GM13976 (cell line): ENCODE data around the gene UPK3A.
"Not testable (repeated sequence)": the region's sequence is repeated elsewhere in the genome, so short reads cannot be mapped to it uniquely, and the experiment has no call there.

Experiments
- DNase-seq: peaks from one replicate; pipeline ENCODE4 v3.0.0; 2012; ENCODE audit warnings: low spot score
- in situ Hi-C: fragments of 300-500 bp; cut with MboI; formaldehyde crosslinking; loops from one replicate; pipeline ENCODE4 v1.12.0; 2022; ENCODE audit warnings: low sequenced_read_pairs, mixed read lengths, inconsistent platforms; ENCODE audit not compliant: unreplicated experiment
- TF ChIP-seq, protein P1 (sequence below): IDR thresholded peaks from 2 replicates; pipeline ENCODE4 v1.5.1; 2012; ENCODE audit warnings: borderline replicate concordance, mild to moderate bottlenecking; ENCODE audit not compliant: insufficient read depth; ENCODE audit errors: extremely low read depth, missing control alignments, control extremely low read depth

Gene UPK3A

DNA sequence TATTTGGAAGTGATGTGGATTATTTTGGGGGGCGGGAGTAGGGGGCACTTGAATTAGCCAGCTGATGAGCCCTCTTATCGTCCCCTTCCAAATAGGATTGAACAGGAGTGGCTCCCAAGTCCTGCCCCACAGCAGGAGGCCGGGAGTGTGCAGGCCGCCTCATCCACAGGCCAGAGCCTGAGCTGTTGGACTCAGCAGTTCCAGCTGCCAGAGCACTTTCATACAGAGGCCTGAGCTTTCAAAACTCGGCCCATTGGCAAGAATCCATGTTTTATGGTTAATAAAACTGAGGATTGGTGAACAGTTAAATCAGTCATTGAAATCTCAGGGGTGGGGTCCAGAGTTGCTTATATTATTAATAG is 34.6 kb downstream of the UPK3A start:
- TF ChIP-seq, protein P1, sequence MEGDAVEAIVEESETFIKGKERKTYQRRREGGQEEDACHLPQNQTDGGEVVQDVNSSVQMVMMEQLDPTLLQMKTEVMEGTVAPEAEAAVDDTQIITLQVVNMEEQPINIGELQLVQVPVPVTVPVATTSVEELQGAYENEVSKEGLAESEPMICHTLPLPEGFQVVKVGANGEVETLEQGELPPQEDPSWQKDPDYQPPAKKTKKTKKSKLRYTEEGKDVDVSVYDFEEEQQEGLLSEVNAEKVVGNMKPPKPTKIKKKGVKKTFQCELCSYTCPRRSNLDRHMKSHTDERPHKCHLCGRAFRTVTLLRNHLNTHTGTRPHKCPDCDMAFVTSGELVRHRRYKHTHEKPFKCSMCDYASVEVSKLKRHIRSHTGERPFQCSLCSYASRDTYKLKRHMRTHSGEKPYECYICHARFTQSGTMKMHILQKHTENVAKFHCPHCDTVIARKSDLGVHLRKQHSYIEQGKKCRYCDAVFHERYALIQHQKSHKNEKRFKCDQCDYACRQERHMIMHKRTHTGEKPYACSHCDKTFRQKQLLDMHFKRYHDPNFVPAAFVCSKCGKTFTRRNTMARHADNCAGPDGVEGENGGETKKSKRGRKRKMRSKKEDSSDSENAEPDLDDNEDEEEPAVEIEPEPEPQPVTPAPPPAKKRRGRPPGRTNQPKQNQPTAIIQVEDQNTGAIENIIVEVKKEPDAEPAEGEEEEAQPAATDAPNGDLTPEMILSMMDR, result no peak
- in situ Hi-C loops, result no loop called here
- DNase-seq, result no peak

DNA sequence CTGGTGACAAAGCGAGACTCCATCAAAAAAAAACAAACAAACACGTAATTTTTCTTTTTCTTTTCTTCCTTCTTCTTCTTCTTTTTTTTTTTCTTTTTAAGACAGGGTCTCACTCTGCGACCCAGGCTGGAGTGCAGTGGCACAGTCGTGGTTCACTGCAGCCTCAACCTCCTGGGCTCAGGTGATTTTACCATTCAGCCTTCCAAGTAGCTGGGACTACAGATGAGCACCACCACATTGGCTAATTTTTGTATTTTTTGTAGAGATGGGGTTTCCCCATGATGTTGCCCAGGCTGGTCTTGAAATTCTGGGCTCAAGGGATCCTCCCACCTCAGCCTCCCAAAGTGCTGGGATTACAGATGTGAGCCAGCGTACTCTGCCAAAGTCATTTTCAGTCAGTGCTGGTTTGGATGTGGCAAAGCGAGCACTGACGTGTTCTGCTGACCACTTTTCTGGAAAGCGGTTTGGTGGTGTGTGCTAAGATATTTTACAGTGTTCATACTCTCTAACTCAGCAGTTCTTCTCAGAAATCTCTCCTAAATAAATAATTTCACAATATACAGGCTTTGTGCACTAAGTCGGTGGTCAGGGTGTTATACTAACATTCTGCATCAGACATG is 35.7 kb downstream of the UPK3A start:
- no peak for DNase-seq
- TF ChIP-seq, protein P1, result no peak
- in situ Hi-C loops, result no loop called here

DNA sequence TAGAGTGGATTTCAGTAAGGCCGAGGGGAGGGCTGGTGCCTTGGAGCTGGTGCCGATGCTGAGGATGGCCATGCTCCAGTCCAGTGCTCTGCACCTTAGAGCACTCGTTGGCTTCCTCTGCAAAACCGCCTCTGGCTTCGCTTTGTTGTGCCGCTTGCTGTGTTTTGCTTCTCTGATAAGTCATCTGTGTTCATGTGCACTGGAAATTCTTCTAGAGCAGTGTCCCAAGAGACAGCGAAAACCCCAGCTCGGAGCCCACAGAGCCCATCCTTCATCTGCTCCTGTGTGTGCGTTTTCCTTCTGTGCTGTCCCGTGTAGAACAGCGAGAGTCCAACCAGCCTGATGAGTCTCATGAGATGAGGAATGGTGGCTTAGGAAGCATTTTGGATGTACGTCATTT is 37.1 kb downstream of the UPK3A start:
- in situ Hi-C loops, result no loop called here
- DNase-seq, result no peak
- TF ChIP-seq, protein P1, result no peak

DNA sequence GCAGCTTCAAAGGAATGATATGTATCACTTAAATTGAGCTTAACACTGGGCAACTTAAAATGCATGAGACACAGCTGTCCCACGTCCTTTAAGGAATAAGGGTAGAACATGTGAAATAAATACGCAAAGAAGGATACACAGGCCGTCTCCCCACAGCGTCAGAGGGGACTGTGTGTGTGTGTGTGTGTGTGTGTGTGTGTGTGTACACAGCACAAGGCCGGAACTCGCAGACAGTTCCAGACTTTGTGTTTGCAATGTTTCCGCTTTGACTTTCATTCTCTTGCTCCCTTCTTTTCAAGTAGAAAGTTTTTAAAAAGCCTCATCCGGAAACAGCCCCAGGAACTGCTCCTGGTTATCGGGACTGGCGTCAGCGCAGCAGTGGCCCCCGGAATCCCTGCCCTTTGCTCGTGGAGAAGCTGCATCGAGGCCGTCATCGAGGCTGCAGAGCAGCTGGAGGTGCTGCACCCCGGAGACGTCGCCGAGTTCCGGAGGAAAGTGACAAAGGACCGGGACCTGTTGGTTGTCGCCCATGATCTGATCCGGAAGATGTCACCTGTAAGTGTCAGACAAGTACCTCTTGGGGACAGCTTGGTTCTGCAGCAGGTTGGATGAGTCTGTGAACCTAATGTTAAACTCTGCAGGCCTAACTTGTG is 38.2 kb downstream of the UPK3A start:
- DNase-seq, result no peak
- in situ Hi-C loops, result no loop called here
- TF ChIP-seq, protein P1, result no peak

DNA sequence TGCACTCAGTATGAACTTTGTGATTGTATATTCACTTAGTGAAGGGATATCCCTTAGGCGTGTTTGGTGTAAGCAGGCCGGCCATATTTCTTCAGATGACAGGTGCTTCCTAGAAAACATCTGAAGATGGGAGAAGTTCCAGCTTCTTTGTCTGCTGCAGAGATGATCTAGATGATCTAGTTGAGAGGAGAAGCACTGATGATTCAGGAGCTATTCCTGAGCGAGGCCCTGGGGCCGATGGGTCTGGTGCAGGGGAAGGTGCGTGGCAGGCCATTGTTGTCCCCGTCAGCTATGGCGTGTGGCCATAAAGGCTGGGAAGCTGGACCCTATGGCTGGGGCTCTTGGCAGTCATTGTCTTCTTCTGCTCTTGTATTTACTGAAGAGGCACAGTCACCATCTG is 38.9 kb downstream of the UPK3A start:
- DNase-seq, result no peak
- in situ Hi-C loops, result no loop called here
- TF ChIP-seq, protein P1, result no peak

DNA sequence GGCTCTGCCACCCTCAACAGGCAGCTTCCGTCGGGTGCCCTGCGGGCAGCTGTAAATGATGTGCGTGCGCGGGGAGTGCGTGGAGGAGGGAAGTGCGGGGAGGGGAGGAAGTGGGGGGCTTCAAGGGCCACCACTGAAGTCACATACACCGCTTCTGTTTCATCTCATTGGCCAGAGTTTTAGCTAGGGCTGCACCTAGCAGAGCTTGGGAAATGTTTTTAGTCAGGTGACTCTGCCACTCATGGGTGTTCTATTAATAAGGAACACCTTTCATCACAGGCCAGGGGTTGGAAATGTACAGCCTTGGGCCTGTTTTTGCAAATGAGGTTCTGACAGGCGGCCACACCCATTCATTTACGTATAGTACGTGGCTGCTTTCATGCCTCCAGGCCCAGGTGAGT is 39.6 kb downstream of the UPK3A start:
- TF ChIP-seq, protein P1, result no peak
- in situ Hi-C loops, result no loop called here
- DNase-seq, result no peak

DNA sequence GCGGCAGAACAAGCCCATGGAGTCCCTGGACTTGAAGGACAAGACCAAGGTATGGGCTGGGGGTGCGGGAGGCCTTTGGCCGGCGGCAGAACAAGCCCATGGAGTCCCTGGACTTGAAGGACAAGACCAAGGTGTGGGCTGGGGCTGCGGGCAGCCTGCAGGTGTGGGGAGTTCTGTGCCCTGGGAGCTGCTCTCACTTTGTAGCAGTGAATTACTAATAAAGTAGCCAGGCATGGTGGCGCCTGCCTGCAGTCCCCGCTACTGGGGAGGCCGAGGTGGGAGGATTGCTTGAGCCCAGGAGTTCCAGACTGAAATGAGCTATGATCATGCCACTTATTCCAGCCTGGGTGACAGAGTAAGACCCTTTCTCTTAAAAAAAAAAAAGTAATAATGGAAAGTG is 43.5 kb downstream of the UPK3A start:
- in situ Hi-C loops, DNase-seq: not testable (repeated sequence)
